Chondrocyte (in vitro differentiated cells): ENCODE measurements around the gene ZSCAN16. TPM values are rescaled to one million over a fixed set of nuclear protein-coding genes. Genes with fewer than 3 reads are reported as not detected.
"Not testable (repeated sequence)": the region's sequence is repeated elsewhere in the genome, so short reads cannot be mapped to it uniquely, and the experiment has no call there.

ENCODE experiments used
- DNase-seq: peaks from one replicate; pipeline ENCODE4 v3.0.0; 2021; ENCODE audit warnings: mixed read lengths, low spot score
- H3K27ac Mint-ChIP-seq: one replicate; pipeline ENCODE4 v1.8.0; 2021; ENCODE audit warnings: mild to moderate bottlenecking, moderate library complexity, mixed read lengths; ENCODE audit not compliant: unreplicated experiment
- H3K27me3 Mint-ChIP-seq: 2 replicates; pipeline ENCODE4 v1.8.0; 2021; ENCODE audit warnings: low read depth, mixed read lengths
- H3K36me3 Mint-ChIP-seq: 2 replicates; pipeline ENCODE4 v1.8.0; 2021; ENCODE audit warnings: low read depth, mixed read lengths
- H3K4me1 Mint-ChIP-seq: 2 replicates; pipeline ENCODE4 v1.8.0; 2021; ENCODE audit warnings: low read depth, mild to moderate bottlenecking, mixed read lengths
- H3K4me3 Mint-ChIP-seq: one replicate; pipeline ENCODE4 v1.8.0; 2021; ENCODE audit warnings: mild to moderate bottlenecking, moderate library complexity, mixed read lengths; ENCODE audit not compliant: unreplicated experiment
- H3K9me3 Mint-ChIP-seq: 2 replicates; pipeline ENCODE4 v1.8.0; 2021; ENCODE audit warnings: low read depth, mixed read lengths
- total RNA-seq: library from RNA; stranded (reverse); gene quantifications from 3 replicates; pipeline ENCODE4 v1.2.1, GENCODE V29; 2021
- TF ChIP-seq, protein P1 (sequence below): fragments of 200-600 bp; sonication (generic); IDR thresholded peaks from 2 replicates; pipeline ENCODE4 v1.5.0; 2021; ENCODE audit warnings: antibody characterized with exemption, mild to moderate bottlenecking, moderate library complexity

ZSCAN16 gene
- total RNA-seq, 1 donor from 2014 or later = 3.0 TPM

DNA sequence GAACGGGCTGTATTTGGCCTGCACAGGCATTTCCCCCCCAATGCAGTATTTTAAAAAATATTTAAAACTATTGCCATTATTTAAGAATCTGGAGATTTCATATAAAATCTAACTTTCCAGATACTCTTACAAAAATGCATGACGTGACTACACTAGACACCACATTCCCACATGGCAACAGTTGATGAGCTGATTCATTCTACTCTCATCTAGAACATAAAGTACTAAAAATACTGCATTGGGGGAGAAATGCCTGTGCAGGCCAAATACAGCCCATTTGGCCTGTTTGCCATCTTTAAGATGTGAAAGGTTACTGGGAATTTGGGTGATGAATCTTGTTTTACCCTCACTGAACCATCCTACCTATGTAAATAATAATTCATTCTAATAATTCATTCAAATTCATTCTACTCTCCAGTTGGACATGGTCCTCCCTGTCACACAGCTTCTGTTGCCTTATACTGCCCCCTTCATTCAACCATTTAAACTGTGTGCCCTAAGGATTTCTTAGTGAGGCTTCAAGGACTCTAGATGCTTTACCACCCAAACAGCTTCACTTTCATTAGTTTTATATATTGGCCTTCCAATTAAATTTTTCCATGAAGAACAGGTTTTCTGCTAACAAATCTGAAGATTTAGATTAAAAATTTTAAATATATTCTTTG lies 6.9 kb upstream of the ZSCAN16 start:
- no peak for DNase-seq
- Mint-ChIP-seq H3K27me3 (no peaks in the 10 kb centered on the region), H3K36me3 (peaks cover 37% of the 10 kb centered on the region), H3K4me3 (no peak overlapping the region), H3K4me1 (no peaks in the 10 kb centered on the region), H3K27ac (no peak overlapping the region), H3K9me3 (peaks cover 4% of the 10 kb centered on the region)
- TF ChIP-seq, protein P1, sequence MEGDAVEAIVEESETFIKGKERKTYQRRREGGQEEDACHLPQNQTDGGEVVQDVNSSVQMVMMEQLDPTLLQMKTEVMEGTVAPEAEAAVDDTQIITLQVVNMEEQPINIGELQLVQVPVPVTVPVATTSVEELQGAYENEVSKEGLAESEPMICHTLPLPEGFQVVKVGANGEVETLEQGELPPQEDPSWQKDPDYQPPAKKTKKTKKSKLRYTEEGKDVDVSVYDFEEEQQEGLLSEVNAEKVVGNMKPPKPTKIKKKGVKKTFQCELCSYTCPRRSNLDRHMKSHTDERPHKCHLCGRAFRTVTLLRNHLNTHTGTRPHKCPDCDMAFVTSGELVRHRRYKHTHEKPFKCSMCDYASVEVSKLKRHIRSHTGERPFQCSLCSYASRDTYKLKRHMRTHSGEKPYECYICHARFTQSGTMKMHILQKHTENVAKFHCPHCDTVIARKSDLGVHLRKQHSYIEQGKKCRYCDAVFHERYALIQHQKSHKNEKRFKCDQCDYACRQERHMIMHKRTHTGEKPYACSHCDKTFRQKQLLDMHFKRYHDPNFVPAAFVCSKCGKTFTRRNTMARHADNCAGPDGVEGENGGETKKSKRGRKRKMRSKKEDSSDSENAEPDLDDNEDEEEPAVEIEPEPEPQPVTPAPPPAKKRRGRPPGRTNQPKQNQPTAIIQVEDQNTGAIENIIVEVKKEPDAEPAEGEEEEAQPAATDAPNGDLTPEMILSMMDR = peak; percentile 8

DNA sequence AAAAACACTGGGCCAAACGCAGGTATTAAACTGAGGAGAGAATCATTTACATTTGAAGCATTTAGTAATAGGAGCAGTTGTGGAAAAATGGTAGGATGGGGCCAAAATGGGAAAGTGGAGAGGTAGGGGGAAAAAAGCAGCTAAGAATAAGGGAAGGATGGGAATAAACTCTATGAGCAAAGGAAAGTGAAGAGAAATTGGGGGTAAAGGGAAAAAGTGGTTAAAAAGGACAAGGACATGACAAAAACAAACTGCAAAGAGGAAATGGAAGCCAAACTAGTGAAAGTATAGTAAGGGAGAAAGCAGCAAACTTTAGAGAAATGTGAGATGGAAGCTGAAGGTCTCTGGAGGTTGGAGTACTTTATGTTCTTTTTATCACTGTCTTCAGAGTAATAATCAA lies 6.2 kb upstream of the ZSCAN16 start:
- no peaks in the 10 kb centered on the region for H3K4me1 Mint-ChIP-seq
- no peak for DNase-seq
- no peaks in the 10 kb centered on the region for H3K27me3 Mint-ChIP-seq
- H3K27ac Mint-ChIP-seq = no peak overlapping the region
- TF ChIP-seq, protein P1 = no peak
- H3K4me3 Mint-ChIP-seq = no peak overlapping the region
- peaks cover 39% of the 10 kb centered on the region for H3K36me3 Mint-ChIP-seq
- H3K9me3 Mint-ChIP-seq = peaks cover 4% of the 10 kb centered on the region

DNA sequence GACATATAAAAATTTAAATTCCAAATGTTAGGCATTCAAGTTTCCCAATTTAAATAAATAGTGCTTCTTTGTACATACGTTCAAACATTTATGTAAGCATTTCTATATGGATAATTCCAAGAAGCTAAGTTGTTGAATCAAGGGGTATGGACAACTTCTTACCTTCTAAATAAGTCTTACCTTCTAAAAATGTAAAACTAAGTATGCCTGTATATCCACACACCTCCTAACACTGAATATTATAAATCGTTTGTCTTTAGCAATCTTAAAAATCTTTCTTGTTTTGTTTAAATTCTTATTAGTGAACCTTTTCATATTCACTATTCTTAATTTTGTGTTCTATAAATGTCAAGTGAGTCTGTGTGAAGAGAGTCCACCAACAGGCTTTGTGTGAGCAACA lies 2.5 kb upstream of the ZSCAN16 start:
- no peak for DNase-seq
- peaks cover 19% of the 10 kb centered on the region for H3K4me1 Mint-ChIP-seq
- TF ChIP-seq, protein P1 = no peak
- no peaks in the 10 kb centered on the region for H3K9me3 Mint-ChIP-seq
- H3K27me3 Mint-ChIP-seq = no peaks in the 10 kb centered on the region
- no peak overlapping the region for H3K4me3 Mint-ChIP-seq
- no peak overlapping the region for H3K27ac Mint-ChIP-seq
- peaks cover 17% of the 10 kb centered on the region for H3K36me3 Mint-ChIP-seq

DNA sequence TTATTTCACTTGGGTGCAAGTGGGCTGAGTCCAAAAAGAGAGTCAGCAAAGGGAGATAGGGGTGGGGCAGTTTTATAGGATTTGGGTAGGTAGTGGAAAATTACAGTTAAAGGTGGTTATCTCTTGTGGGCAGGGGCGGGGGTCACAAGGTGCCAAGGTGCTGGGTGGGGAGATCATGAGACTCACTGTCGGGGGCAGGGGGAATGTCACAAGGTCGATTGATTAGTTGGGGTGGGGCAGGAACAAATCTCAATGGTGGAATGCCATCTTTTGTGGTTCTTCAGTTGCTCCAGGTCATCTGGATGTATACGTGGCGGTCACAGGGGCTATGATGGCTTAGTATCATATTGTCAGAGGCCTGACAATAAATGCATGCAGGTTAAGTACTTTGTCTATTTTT lies 2.1 kb upstream of the ZSCAN16 start:
- not testable (repeated sequence) for DNase-seq, H3K27me3 Mint-ChIP-seq, H3K4me3 Mint-ChIP-seq, H3K27ac Mint-ChIP-seq, H3K9me3 Mint-ChIP-seq
- Mint-ChIP-seq H3K4me1 (peaks cover 19% of the 10 kb centered on the region), H3K36me3 (peaks cover 17% of the 10 kb centered on the region)

DNA sequence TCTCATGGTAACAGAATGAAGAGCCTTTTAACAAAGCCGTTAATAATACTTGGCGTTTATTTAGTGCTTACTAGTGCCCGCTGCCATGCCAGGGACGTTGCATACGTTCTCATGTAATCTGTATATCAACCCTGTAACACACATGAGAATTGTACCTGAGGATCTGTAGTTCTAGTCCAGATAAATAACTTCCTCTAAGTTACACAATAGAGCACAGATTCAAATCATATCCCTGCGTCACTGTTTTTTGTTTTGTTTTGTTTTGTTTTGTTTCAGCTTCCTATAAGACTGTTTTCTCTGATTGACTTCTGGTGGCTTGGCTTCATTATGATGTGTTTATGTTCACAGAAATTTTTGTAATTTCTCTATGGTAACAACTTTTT lies 553 bp downstream of the ZSCAN16 start:
- peak overlapping the region; percentile 84 for H3K27ac Mint-ChIP-seq
- peaks cover 13% of the 10 kb centered on the region for H3K36me3 Mint-ChIP-seq
- TF ChIP-seq, protein P1 = no peak
- H3K4me3 Mint-ChIP-seq = peak overlapping the region; percentile 95
- no peaks in the 10 kb centered on the region for H3K27me3 Mint-ChIP-seq
- DNase-seq = no peak
- no peaks in the 10 kb centered on the region for H3K9me3 Mint-ChIP-seq
- H3K4me1 Mint-ChIP-seq = peaks cover 19% of the 10 kb centered on the region

DNA sequence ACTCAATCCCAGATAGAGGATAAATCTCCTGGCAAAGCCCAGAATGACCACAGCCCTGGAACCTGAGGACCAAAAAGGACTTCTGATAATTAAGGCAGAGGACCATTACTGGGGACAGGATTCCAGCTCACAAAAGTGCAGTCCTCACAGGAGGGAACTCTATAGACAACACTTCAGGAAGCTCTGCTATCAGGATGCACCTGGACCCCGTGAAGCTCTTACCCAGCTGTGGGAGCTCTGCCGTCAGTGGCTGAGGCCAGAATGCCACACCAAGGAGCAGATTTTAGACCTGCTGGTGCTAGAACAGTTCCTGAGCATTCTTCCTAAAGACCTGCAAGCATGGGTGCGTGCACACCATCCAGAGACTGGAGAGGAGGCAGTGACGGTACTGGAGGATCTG lies 992 bp downstream of the ZSCAN16 start:
- peak overlapping the region; percentile 84 for H3K27ac Mint-ChIP-seq
- H3K9me3 Mint-ChIP-seq = no peaks in the 10 kb centered on the region
- H3K4me1 Mint-ChIP-seq = peaks cover 19% of the 10 kb centered on the region
- no peak for DNase-seq
- TF ChIP-seq, protein P1 = no peak
- peaks cover 9% of the 10 kb centered on the region for H3K36me3 Mint-ChIP-seq
- no peaks in the 10 kb centered on the region for H3K27me3 Mint-ChIP-seq
- peak overlapping the region; percentile 95 for H3K4me3 Mint-ChIP-seq
